SK-N-SH (cell line): ENCODE results near the gene PTPRJ. TPM values are rescaled to one million over a fixed set of nuclear protein-coding genes. Genes with fewer than 3 reads are reported as not detected.

Experiments
- CTCF ChIA-PET: fragments of 300-600, 350-600 bp; formaldehyde crosslinking; extraction: SDS; loops from one replicate; lab custom pipeline; 2021; lab: Yijun Ruan, JAX
- POLR2A ChIA-PET: fragments of 350-600 bp; sonication (Branson Sonifier 250); formaldehyde crosslinking; extraction: SDS; loops from one replicate; lab custom pipeline; 2020; ENCODE audit warnings: antibody characterized with exemption, inconsistent platforms; lab: Yijun Ruan, JAX
- DNase-seq: peaks from one replicate; pipeline ENCODE4 v3.0.0; 2012
- H2AFZ ChIP-seq: fragments of 200-600 bp; sonication (generic); 2 replicates; pipeline ENCODE4 v1.8.1; 2016; ENCODE audit warnings: antibody characterized with exemption, mild to moderate bottlenecking, low read depth
- H3F3A ChIP-seq: fragments of 200-600 bp; sonication (generic); replicated peaks from 2 replicates; pipeline ENCODE3; 2016; ENCODE audit warnings: antibody characterized with exemption, mild to moderate bottlenecking; ENCODE audit not compliant: insufficient read depth
- H3K27ac ChIP-seq, 2 experiments: fragments of 200-500 bp in 1 of 2; fragments of 200-600 bp in 1 of 2; sonication (Bioruptor generic) in 1 of 2; sonication (generic), shearing (Covaris generic) in 1 of 2; 2 replicates each; pipeline versions ENCODE4 v1.5.1 to v1.6.1; 2014 to 2016; ENCODE audit warnings: low read depth in 2 of 2, inconsistent platforms in 1 of 2, low read length in 1 of 2, mild to moderate bottlenecking in 1 of 2, mixed read lengths in 1 of 2
- H3K27me3 ChIP-seq: fragments of 200-600 bp; sonication (generic), shearing (Covaris generic); 2 replicates; pipeline ENCODE4 v1.6.1; 2016; ENCODE audit warnings: mixed run types; ENCODE audit not compliant: insufficient read depth
- H3K36me3 ChIP-seq, 2 experiments: fragments of 200-500 bp in 1 of 2; fragments of 200-600 bp in 1 of 2; sonication (Bioruptor generic) in 1 of 2; sonication (generic) in 1 of 2; replicated peaks in 1 of 2; 2 replicates each; pipeline versions ENCODE3 to v1.5.1; 2014 to 2016; ENCODE audit warnings: low read length in 1 of 2, mild to moderate bottlenecking in 1 of 2; ENCODE audit not compliant: insufficient read depth in 2 of 2, control insufficient read depth in 1 of 2
- H3K4me1 ChIP-seq, 2 experiments: fragments of 200-500 bp in 1 of 2; fragments of 200-600 bp in 1 of 2; sonication (Bioruptor generic) in 1 of 2; sonication (generic), shearing (Covaris generic) in 1 of 2; 2 replicates each; pipeline versions ENCODE4 v1.5.1 to v1.6.1; 2014 to 2016; ENCODE audit warnings: low read depth in 1 of 2, low read length in 1 of 2, mixed run types in 1 of 2; ENCODE audit not compliant: insufficient read depth in 2 of 2, control insufficient read depth in 1 of 2
- H3K4me2 ChIP-seq: fragments of 200-600 bp; sonication (generic), shearing (Covaris generic); 2 replicates; pipeline ENCODE4 v1.6.1; 2017; ENCODE audit warnings: mixed run types
- H3K4me3 ChIP-seq, 2 experiments: fragments of 200-500 bp in 1 of 2; fragments of 200-600 bp in 1 of 2; sonication (Bioruptor generic) in 1 of 2; sonication (generic), shearing (Covaris generic) in 1 of 2; 2 replicates each; pipeline versions ENCODE4 v1.5.1 to v1.8.1; 2014 to 2016; ENCODE audit warnings: low read depth in 2 of 2, inconsistent platforms in 1 of 2, low read length in 1 of 2, mild to moderate bottlenecking in 1 of 2, mixed read lengths in 1 of 2, moderate library complexity in 1 of 2
- H3K79me2 ChIP-seq: fragments of 200-600 bp; sonication (generic); 2 replicates; pipeline ENCODE4 v1.8.1; 2017; ENCODE audit warnings: mild to moderate bottlenecking; ENCODE audit not compliant: insufficient read depth
- H3K9ac ChIP-seq: fragments of 200-600 bp; sonication (generic); 2 replicates; pipeline ENCODE4 v1.6.1; 2017; ENCODE audit warnings: mixed run types
- H3K9me2 ChIP-seq: fragments of 200-600 bp; sonication (generic); 2 replicates; pipeline ENCODE4 v1.6.1; 2017; ENCODE audit warnings: mixed run types
- H3K9me3 ChIP-seq: fragments of 200-600 bp; sonication (generic); 2 replicates; pipeline ENCODE4 v1.6.1; 2017; ENCODE audit warnings: mixed run types, mild to moderate bottlenecking, moderate library complexity
- H4K20me1 ChIP-seq: fragments of 200-600 bp; sonication (generic); 2 replicates; pipeline ENCODE4 v1.6.1; 2017; ENCODE audit warnings: mild to moderate bottlenecking, mixed run types; ENCODE audit not compliant: insufficient read depth
- CHD2 ChIP-seq: fragments of 150-350 bp; IDR thresholded peaks from 2 replicates; pipeline ENCODE4 v1.6.1; 2018; ENCODE audit warnings: low read length; ENCODE audit not compliant: partially characterized antibody
- ELF1 ChIP-seq: IDR thresholded peaks from 2 replicates; pipeline ENCODE4 v1.4.0; 2012
- MEF2A ChIP-seq: IDR thresholded peaks from 2 replicates; pipeline ENCODE4 v1.4.0; 2012; ENCODE audit warnings: low read depth, borderline replicate concordance
- PBX3 ChIP-seq: IDR thresholded peaks from 2 replicates; pipeline ENCODE4; 2012
- POLR2AphosphoS5 ChIP-seq: IDR thresholded peaks from 2 replicates; pipeline ENCODE4 v1.6.1; 2012; ENCODE audit warnings: low read depth, low read length
- RCOR1 ChIP-seq: fragments of 150-350 bp; IDR thresholded peaks from 2 replicates; pipeline ENCODE4 v1.6.1; 2017; ENCODE audit warnings: antibody characterized with exemption, low read length
- REST ChIP-seq: IDR thresholded peaks from 2 replicates; pipeline ENCODE4 v1.6.1; 2012; ENCODE audit warnings: mild to moderate bottlenecking, low read depth, low read length, moderate library complexity
- RXRA ChIP-seq: IDR thresholded peaks from 2 replicates; pipeline ENCODE4 v1.4.0; 2012; ENCODE audit warnings: low read depth, mild to moderate bottlenecking, borderline replicate concordance
- TEAD4 ChIP-seq: IDR thresholded peaks from 2 replicates; pipeline ENCODE4 v1.4.0; 2012; ENCODE audit warnings: mild to moderate bottlenecking, borderline replicate concordance; ENCODE audit not compliant: insufficient read depth
- YY1 ChIP-seq: IDR thresholded peaks from 2 replicates; pipeline ENCODE4 v1.4.0; 2012; ENCODE audit warnings: low read depth, mild to moderate bottlenecking
- ZBTB33 ChIP-seq: IDR thresholded peaks from 2 replicates; pipeline ENCODE4 v1.4.0; 2012; ENCODE audit warnings: low read depth, borderline replicate concordance
- WGBS: methylation state at CpG from one replicate; pipeline ENCODE4 v1.1.6; 2017; ENCODE audit warnings: low lambda C conversion rate; 5-methylcytosine and 5-hydroxymethylcytosine counted together
- polyA plus RNA-seq, 3 experiments: library from polyadenylated mRNA; depleted of rRNA; stranded (reverse); fragments of >200 nt; gene quantifications; 2 replicates each; pipeline ENCODE4 v1.2.3, GENCODE V29; 2012

PTPRJ gene
- polyA plus RNA-seq, 1 of the 3 experiments (the other 2 are of a cell fraction) = 4.5 TPM

- no peak for TF ChIP-seq PBX3
- no peak for TF ChIP-seq YY1
Measured at GRCh38 chr11:48093795-48094642, 113.7 kb downstream of the PTPRJ start (continued).

GRCh38 chr11:48094643-48095339 lies 114.4 kb downstream of the PTPRJ start:
- Histone ChIP-seq H3K4me1 (peaks cover 0 to 27% of the 10 kb centered on the region in 2 experiments; a peak in 1 of 4 replicates), H3K9me3 (no peaks in the 10 kb centered on the region), H4K20me1 (peaks cover 23% of the 10 kb centered on the region), H3K4me2 (no peak overlapping the region), H3K79me2 (peaks cover 52% of the 10 kb centered on the region), H3K9me2 (no peaks in the 10 kb centered on the region), H3K4me3 (no peak overlapping the region), H3K27ac (no peak overlapping the region), H2AFZ (no peak overlapping the region)
- DNase-seq = no peak
- no peak for TF ChIP-seq ZBTB33
- TF ChIP-seq ELF1 = no peak
- TF ChIP-seq YY1 = no peak
- no peak for TF ChIP-seq CHD2
- TF ChIP-seq REST = no peak
- no peak for TF ChIP-seq TEAD4
- no peak for TF ChIP-seq POLR2AphosphoS5
- TF ChIP-seq RXRA = no peak
- no peak for TF ChIP-seq RCOR1
- no peak for TF ChIP-seq MEF2A
- TF ChIP-seq, all 33 proteins: peak for 0
- no peaks in the 10 kb centered on the region for H3K27me3 ChIP-seq
- ChIA-PET POLR2A (no interaction called here), CTCF (interaction anchor here (1.3 to 7.0 kb wide), 3 partner anchors 14 to 160 kb away, joined by 3 to 47 read pairs (median 12); no protein-coding TSS in a partner anchor)
- 92% methylated on average over 9 of the region's 9 CpGs for WGBS
- H3K36me3 ChIP-seq = no peaks in the 10 kb centered on the region
- no peak overlapping the region for H3K9ac ChIP-seq
- H3F3A ChIP-seq = no peaks in the 10 kb centered on the region
